Amniotic epithelial cell (primary cell): Measurements from ENCODE around the gene SHANK3.

Experiments used
- DNase-seq: peaks from one replicate; pipeline ENCODE4 v3.0.0-alpha.2; 2010; ENCODE audit warnings: low read depth

The SHANK3 gene

GRCh38 chr22:50713571-50714056 is 41.0 kb downstream of the SHANK3 start:
- DNase-seq, result no peak

- DNase-seq, result no peak
Measured at GRCh38 chr22:50714150-50714549, 41.5 kb downstream of the SHANK3 start.

GRCh38 chr22:50714631-50715179 is 42.1 kb downstream of the SHANK3 start:
- DNase-seq, result no peak

GRCh38 chr22:50715250-50715649 is 42.6 kb downstream of the SHANK3 start:
- no peak for DNase-seq

GRCh38 chr22:50715776-50716175 is 43.2 kb downstream of the SHANK3 start:
- DNase-seq, result no peak

GRCh38 chr22:50716290-50717024 is 43.8 kb downstream of the SHANK3 start:
- DNase-seq, result no peak

GRCh38 chr22:50717709-50718351 is 45.2 kb downstream of the SHANK3 start:
- no peak for DNase-seq

GRCh38 chr22:50718352-50718709 is 45.7 kb downstream of the SHANK3 start:
- DNase-seq, result no peak

GRCh38 chr22:50719814-50720300 is 47.2 kb downstream of the SHANK3 start:
- no peak for DNase-seq

GRCh38 chr22:50720301-50721256 is 48.0 kb downstream of the SHANK3 start:
- DNase-seq, result no peak

GRCh38 chr22:50721257-50721844 is 48.7 kb downstream of the SHANK3 start:
- no peak for DNase-seq

GRCh38 chr22:50722048-50722701 is 49.6 kb downstream of the SHANK3 start:
- DNase-seq, result no peak
